ENCODE measurements around the gene YBX3.

GRCh38 chr12:10700581-10700980, 22.5 kb downstream of the YBX3 start:
- TF ChIP-seq CTCF (IDR thresholded peaks at IDR 0.05; ENCODE audit: low read depth, low read length, poor library complexity, severe bottlenecking) (no peak), EZH2phosphoT487 (IDR thresholded peaks at IDR 0.05; ENCODE audit: borderline replicate concordance, low read length) (no peak)

Measured in DOHH2 (cell line).